T-helper 1 cell treated with Interleukin-12 subunit alpha and Interleukin-12 subunit beta and Interleukin-4 antibody, amounts not matched to agents 30 ng/mL and 1 ng/mL, for 36 hours (primary cell): Measurements from ENCODE around the gene HERC2. TPM values are rescaled to one million over a fixed set of nuclear protein-coding genes. Genes with fewer than 3 reads are reported as not detected.
"Not testable (repeated sequence)": the region's sequence is repeated elsewhere in the genome, so short reads cannot be mapped to it uniquely, and the experiment has no call there.

Experiments
- intact Hi-C: fragments of 100-400 bp; cut with micrococcal nuclease; formaldehyde crosslinking; loops from one replicate; pipeline ENCODE4 v1.15.1; 2024
- total RNA-seq: library from RNA; stranded (reverse); gene quantifications from 2 replicates; pipeline ENCODE4 v1.2.3, GENCODE V29; 2022

Gene HERC2
- total RNA-seq, 1 donor from 2014 or later, result 48.9 TPM

DNA sequence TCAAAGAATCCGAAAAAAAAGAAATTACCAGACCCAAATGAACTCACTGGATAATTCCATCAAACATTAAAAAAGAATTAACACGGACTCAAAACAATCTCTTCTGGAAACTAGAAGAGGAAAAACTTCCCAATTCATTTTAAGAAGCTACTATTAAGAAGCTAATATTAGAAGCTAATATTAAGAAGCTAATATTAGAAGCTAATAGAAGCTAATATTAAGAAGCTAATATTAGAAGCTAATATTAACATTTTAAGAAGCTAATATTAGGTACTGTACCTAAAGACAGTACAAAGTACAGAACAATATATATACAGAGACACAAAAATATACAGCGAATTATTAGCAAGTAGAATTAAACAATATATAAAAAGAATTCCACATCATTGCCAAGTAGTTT, 35.9 kb downstream of the HERC2 start:
- intact Hi-C loops, result no loop called here

GRCh38 chr15:28281876-28282275, 40.1 kb downstream of the HERC2 start:
- intact Hi-C loops, result no loop called here

- intact Hi-C loops, result no loop called here
These were observed 47.3 kb downstream of the HERC2 start for GRCh38 chr15:28274635-28275034.

GRCh38 chr15:28273873-28274610, 47.9 kb downstream of the HERC2 start:
- intact Hi-C loops, result no loop called here

- intact Hi-C loops, result no loop called here
These were observed 48.5 kb downstream of the HERC2 start for GRCh38 chr15:28273468-28273867.

GRCh38 chr15:28272587-28272986, 49.4 kb downstream of the HERC2 start:
- intact Hi-C loops, result no loop called here

- intact Hi-C loops, result no loop called here
These were observed 50.2 kb downstream of the HERC2 start for GRCh38 chr15:28271697-28272260.

GRCh38 chr15:28269097-28269496, 52.9 kb downstream of the HERC2 start:
- intact Hi-C loops, result no loop called here

- intact Hi-C loops, result no loop called here
These were observed 54.3 kb downstream of the HERC2 start for GRCh38 chr15:28267727-28268126.

DNA sequence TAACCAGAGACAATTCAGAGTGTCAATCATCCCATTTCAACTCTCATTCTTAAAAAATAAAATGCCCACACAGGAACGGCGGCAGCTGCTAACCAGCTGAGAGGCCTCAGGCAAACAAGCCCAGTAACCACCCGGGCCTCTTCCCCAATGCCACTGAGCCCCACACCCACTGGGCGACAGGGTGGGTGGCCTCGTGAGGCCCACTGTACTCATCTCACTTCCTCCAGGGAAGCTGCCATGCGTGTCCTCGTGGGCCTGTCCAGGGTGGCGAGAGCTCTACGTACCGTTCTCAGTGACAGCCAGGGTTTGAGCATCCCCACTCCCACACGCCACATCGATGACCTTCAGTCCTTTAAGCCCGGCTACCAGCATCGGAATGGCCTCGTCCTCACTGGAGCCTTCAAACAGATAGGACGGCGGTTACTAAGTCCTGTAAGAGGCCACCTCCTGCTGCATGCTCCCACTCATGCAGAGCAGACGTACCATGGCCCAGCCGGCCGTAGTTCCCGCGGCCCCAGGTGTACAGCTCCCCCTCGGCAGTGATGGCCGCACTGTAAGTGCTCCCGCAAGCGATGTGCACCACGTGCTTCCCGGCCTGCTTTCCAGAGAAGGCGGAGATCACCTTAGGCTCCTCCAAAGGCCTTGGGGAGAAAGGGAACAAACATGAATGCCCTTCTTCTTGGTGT, 56.5 kb downstream of the HERC2 start:
- intact Hi-C loops, result no loop called here

DNA sequence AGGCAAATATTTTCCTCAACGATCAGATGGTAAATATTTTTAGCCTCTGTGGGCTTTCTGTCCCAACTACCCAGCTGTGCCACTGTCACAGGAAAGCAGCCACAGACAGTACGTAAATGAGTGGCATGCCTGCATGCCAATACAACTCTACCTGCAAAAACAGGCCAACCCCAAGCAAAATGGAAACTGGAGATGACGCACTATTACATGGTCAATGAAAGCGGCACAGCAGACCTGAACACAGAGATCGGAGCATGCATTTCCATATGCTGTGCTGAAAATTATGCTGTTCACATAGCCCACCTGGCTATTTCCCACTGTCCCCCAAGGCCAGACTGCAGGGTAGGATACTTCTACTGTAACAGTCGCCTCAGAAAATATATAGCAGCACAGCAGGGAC, 57.8 kb downstream of the HERC2 start:
- intact Hi-C loops, result no loop called here

DNA sequence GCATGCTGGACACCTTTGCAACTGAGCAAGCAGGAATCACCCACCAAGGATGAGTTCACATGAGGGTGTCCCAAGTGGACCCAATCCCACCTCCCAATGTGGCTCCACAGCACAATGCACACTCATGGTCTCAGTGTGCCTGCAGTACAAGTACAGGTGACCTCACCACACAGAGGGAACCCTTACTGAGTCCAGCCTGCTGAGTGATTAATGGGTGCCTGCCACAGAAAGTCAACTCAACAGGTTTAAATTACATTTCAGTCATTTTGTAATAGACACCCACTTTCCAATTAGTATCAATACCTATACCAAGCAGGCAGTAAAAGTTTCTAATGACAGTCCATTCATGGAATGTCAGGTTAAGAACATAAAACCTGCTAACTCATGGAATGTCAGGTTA, 59.5 kb downstream of the HERC2 start:
- intact Hi-C loops, result no loop called here

- intact Hi-C loops, result no loop called here
These were observed 61.3 kb downstream of the HERC2 start for GRCh38 chr15:28260722-28261121.

DNA sequence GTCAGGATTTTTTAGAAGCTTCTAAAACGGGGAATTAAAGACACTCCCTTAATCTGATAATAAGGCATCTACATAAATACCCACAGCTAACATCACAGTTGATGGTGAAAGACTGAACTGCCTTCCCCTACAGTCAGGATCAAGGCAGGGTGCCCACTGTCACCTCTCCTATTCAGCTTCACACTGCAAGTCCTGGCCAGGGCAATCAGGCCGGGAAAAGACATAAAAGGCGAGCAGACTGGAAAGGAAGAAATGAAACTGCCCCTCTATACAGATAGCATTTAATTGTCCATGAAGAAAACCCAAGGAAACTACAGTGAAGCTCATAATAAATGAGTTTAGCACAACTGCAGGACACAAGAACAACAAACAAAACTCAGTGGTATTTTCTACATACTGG, 61.7 kb downstream of the HERC2 start:
- intact Hi-C loops, result no loop called here

DNA sequence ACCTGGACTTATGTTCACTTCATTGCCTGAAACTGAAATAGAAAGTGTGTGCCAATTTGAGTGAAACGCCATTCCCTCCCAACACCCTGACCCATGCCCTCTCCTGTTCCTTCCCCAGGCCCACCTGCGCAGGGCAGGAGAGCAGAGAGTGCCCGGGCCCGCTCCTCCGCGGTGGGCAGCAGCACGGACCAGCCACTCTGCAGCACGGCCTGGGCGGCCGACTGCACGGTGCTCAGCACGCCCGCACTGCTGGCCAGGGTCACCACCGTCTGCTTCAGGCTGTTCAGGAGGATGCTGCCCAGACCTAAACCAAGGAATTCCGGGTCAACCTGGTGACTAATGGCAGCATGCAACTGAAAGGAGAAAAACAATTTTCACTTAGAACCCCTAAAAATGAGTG, 66.0 kb downstream of the HERC2 start:
- intact Hi-C loops, result no loop called here

DNA sequence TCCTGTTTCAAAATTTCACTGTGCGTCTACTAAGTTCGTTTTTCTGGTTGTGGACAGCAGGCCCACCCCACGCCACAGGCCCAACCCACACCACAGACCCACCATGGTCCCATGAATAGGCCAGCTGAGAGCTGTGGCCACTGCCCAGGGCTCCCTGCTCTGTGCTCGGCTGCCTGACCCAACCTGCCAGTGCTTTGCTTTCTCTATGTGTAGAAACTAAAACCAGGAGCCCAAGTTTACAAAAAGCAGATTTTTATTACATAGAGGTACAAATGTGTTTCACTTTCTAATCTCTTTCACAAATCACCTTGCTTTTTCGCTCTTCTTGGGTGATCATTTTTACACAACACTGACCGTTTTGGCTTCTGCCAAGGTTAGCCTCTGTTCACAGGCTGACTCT, 69.1 kb downstream of the HERC2 start:
- intact Hi-C loops, result no loop called here

GRCh38 chr15:28246605-28247004, 75.4 kb downstream of the HERC2 start:
- intact Hi-C loops, result no loop called here

GRCh38 chr15:28243901-28244300, 78.1 kb downstream of the HERC2 start:
- intact Hi-C loops, result no loop called here

DNA sequence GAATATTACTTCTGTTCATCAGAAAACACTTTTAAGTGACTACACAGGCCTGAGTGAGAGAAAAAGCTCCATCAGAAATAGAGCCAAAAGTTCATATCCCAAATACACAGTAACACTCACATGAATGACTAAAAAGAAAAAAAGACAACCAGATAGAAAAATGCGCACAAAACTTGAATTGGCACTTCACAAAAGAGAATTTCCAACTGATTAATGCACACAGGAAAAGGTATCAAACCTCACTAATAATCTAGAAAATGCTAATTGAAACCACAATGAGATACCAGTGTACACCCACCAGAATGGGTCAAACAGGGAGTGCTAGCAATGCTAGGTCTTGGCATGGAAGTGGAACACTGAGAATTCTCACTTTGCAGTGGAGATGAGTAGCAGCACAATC, 78.6 kb downstream of the HERC2 start:
- intact Hi-C loops, result no loop called here

GRCh38 chr15:28238296-28238695, 83.7 kb downstream of the HERC2 start:
- intact Hi-C loops, result not testable (repeated sequence)

- intact Hi-C loops, result not testable (repeated sequence)
These were observed 90.2 kb downstream of the HERC2 start for GRCh38 chr15:28231743-28232142.

- intact Hi-C loops, result not testable (repeated sequence)
These were observed 90.6 kb downstream of the HERC2 start for GRCh38 chr15:28231336-28231735.
